Renal cortex interstitium (tissue), 11 donors: ENCODE measurements around the gene RNF214. TPM values are rescaled to one million over a fixed set of nuclear protein-coding genes. Genes with fewer than 3 reads are reported as not detected.
A peak's percentile ranks its signal among the peaks of the same experiment; 100 is the strongest.
"Not testable (repeated sequence)": the region's sequence is repeated elsewhere in the genome, so short reads cannot be mapped to it uniquely, and the experiment has no call there.

Source experiments
- DNase-seq, 11 donors: peaks; one replicate each; pipeline ENCODE4 v3.0.0-alpha.2; 2013; ENCODE audit warnings: low read depth in 9 of 11, low spot score in 4 of 11; ENCODE audit errors: extremely low read depth in 1 of 11
- polyA plus RNA-seq, 3 donors: library from polyadenylated mRNA; unstranded; fragments of 120-200 nt; gene quantifications; one replicate each; pipeline ENCODE4 v1.2.1, GENCODE V29; 2013; ENCODE audit not compliant: insufficient read length in 3 of 3

RNF214 gene
- polyA plus RNA-seq, 3 donors, result 30.8 to 35.2 (median 33.2) TPM

DNA sequence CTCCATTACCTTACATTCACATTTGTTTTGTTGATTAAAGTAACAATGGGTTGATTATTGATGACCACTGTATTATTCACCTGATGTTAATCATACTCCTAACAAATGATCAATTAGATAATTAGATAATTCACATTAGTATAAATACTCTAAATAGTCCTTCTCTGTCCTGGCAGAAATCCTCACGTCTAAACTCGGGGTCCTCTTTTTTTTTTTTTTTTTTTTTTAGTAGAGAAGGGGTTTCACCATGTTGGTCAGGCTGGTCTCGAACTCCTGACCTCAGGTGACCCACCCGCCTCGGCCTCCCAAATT lies 94.7 kb downstream of the RNF214 start:
- DNase-seq, result not testable (repeated sequence)

DNA sequence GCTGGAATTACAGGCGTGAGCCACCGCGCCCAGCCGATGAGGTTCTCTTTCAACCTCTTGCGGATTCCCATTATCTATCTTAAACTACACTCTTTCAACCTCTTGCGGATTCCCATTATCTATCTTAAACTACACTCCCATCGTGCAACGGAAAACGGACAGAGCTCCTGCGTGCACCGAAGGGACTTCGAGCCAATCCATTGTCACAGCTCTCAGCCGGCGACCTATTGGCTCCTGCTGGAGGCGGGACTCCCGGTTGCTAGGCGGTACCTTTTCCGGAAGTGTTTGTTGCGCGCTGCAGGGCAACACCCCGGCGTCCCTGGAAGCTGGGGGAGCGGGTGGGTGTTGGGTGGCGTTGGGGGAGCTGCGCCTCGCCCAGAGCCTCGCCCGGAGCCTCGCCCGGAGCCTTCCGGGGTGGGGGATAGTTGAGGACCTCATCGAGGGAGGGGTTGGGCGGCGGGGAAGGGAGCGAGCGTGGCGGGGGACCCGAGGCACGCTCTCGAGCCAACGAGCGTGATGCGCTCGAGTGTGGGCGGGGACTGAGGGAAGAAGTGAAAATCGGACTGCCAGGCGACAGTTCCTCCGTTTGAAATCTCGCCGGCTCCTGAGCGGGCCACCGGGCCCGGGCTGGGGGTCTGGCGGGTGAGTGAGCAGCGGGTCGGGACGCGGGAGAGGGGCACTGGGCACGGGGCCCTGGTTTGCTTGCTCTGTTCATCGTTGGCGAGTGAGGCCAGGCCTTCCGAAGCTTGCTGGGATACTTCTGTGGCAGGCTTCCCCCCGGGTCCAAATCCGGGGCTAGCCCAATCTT lies 95.3 kb downstream of the RNF214 start, which contains the start of gene CEP164:
Gene CEP164 (plus strand): TSS at position 288 of the 808 bp plus-strand sequence. CDS start 10,733 bp downstream, outside the sequence.
- peak; percentile 84 to 97 (median 94) for DNase-seq

DNA sequence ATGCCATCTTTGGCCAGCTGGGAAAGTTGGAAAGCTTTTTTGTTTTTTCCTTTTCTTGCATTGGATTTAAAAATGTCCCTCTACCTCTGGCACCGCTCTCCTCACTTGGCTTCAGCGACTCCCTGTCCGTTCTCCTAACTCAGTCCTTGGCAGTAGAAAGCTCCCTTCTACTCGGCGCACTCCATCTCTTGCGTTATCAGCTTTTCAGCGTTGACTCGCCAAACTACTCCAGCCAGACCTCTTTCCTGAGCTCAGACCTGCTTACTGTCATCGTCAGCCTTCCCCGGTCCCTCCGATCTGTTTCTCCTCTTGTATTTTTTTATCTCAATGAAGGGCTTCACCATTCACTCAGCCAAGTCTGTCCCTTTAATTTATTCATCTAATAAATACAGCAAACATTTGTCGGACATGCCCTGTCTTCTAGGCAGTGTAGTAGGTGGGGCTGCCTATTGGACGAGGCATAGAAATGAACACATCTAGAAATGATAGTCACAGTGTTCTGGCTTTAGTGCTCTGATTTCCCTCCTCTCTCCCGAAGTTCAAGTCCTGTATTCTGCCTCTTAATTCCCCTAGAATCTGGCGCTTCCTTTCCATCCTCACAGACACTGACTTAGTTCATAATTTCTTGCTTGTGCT lies 96.0 kb downstream of the RNF214 start:
- no peak for DNase-seq

DNA sequence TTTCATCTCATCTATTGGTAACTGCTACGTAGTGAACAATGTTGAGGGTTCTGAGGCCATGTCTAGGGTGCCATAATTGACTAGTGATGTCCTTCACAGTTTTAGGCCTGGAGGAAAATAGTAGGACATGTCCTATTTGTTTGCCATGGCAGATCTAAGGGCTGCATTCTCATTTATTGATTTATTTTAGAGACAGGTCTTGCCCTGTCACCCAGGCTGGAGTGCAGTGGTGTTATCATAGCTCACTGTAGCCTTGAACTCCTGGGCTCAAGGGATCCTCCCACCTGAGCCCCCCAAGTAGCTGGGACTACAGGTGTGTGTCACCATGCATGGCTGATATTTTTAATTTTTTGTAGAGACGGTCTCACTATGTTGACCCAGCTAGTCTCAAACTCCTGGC lies 100.4 kb downstream of the RNF214 start:
- no peak for DNase-seq

DNA sequence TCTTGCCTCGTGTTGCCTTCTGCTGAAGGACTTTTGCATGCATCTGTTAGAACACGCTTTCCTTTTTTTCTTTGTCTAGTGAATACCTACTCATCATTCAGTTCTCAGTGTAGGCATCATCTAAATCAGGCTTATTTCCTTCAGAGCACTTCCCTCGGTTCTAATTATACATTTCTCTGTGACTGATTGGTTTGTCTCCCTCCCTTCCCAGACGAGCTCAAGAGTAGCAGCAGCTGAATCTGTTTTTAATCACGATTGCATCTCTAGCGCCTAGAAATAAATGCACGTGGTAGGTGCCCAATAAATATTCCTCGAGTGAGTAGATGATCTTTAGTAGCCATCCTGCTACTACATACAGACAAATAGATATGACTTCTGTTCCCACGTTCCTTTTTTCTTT lies 101.4 kb downstream of the RNF214 start:
- DNase-seq, result no peak

DNA sequence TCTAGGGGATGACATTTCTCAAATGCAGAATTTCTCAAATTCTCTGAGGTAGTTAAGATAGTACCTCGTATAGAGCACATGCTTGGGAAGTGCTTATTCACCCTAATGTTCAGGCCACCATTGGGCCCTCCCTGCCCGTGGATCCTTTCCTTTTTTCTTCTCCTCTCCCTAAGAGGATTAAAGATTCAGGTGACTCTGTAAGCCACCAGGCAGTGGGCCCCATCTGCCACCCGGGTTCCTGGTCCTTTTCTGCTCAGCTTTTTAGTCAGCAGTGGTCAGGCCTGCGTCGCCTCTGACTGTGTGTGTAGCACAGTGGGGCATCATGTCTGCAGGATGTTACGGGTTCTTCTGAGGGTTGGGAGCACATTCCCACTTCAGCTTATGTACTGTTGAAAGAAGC lies 102.4 kb downstream of the RNF214 start:
- no peak for DNase-seq

DNA sequence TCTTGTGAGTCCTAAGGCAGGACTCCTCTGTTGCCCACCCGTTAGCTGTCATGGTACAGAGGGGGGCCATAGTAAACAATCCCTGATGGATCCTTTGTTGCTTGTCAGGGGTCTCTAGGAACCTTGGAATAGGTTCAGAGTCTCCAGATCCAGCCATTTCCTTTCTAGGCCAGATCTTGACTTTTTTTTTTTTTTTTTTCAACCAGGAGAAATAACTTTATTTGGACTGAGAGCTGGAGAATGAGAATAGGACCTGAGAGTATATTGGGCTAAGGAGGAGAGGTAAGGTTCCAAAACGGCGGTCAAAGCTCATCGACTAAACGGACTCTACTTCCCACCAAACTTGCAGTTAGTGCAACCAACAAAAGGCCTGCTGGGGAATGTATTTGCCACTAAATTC lies 102.9 kb downstream of the RNF214 start:
- no peak for DNase-seq

Other genes starting within 250 kb of the RNF214 start
- gene SIK3, start 134.2 kb upstream of the RNF214 start, polyA plus RNA-seq, result 10 to 100 TPM; 34.7 to 48.6 (median 36.1) TPM
- 10 to 100 TPM; 75.0 to 80.0 (median 76.7) TPM for gene PAFAH1B2, start 88.4 kb upstream of the RNF214 start, polyA plus RNA-seq
- 10 to 100 TPM; 42.3 to 50.5 (median 43.8) TPM for gene SIDT2, start 53.9 kb upstream of the RNF214 start, polyA plus RNA-seq
- gene TAGLN, start 33.3 kb upstream of the RNF214 start, polyA plus RNA-seq, result 100 to 1,000 TPM; 115 to 160 (median 145) TPM
- gene PCSK7, start 598 bp upstream of the RNF214 start, polyA plus RNA-seq, result 10 to 100 TPM; 18.3 to 31.5 (median 23.8) TPM
- 10 to 100 TPM; 18.0 to 26.8 (median 21.6) TPM for gene BACE1-AS, start 58.7 kb downstream of the RNF214 start, polyA plus RNA-seq
- 10 to 100 TPM; 56.6 to 62.9 (median 59.7) TPM for gene BACE1, start 83.6 kb downstream of the RNF214 start, polyA plus RNA-seq
- 10 to 100 TPM; 24.8 to 39.1 (median 28.6) TPM for gene CEP164, start 95.2 kb downstream of the RNF214 start, polyA plus RNA-seq